Panc1 (cell line): ENCODE data around the gene OR6Y1. TPM values are rescaled to one million over a fixed set of nuclear protein-coding genes. Genes with fewer than 3 reads are reported as not detected.

ENCODE experiments used
- ATAC-seq: fragments of 200-7000 bp; cut with Tn5 transposase; 2 replicates; pipeline ENCODE4 v1.9.1; 2020; ENCODE audit warnings: mild to moderate bottlenecking, moderate library complexity
- Bru-seq: library from RNA; stranded (reverse); fragments of 400-500 nt; gene quantifications from one replicate; lab custom pipeline; 2021; lab: Mats Ljungman, UMichigan
- BruChase-seq, 2 experiments: library from RNA; stranded (reverse); fragments of 400-500 nt; gene quantifications; one replicate each; lab custom pipeline; 2021; lab: Mats Ljungman, UMichigan
- BruUV-seq: library from RNA; stranded (reverse); fragments of 400-500 nt; replicated peaks from 2 replicates; lab custom pipeline; 2021; lab: Mats Ljungman, UMichigan
- CTCF ChIA-PET: fragments of 300-600 bp; sonication (Branson Sonifier 250); formaldehyde crosslinking; loops from one replicate; lab custom pipeline; 2022; ENCODE audit warnings: antibody characterized with exemption; lab: Charles Lee
- POLR2A ChIA-PET: fragments of 300-600 bp; sonication (Branson Sonifier 250); formaldehyde crosslinking; loops from one replicate; lab custom pipeline; 2022; ENCODE audit warnings: antibody characterized with exemption; lab: Charles Lee
- DNase-seq: peaks from one replicate; pipeline ENCODE4 v3.0.0-alpha.2; 2010; ENCODE audit warnings: low read depth, low spot score
- H3K27ac ChIP-seq: 2 replicates; pipeline ENCODE4 v1.5.1; 2011; ENCODE audit warnings: mild to moderate bottlenecking, low read length, inconsistent platforms
- H3K27me3 ChIP-seq: fragments of 200-500 bp; sonication (Bioruptor generic); 2 replicates; pipeline ENCODE4 v1.6.0; 2014; ENCODE audit warnings: low read length, inconsistent platforms; ENCODE audit not compliant: control insufficient read depth, insufficient read depth
- H3K36me3 ChIP-seq: fragments of 200-500 bp; sonication (Bioruptor generic); 2 replicates; pipeline ENCODE4 v1.5.1; 2014; ENCODE audit warnings: inconsistent platforms, mild to moderate bottlenecking, low read length, moderate library complexity; ENCODE audit not compliant: control insufficient read depth, insufficient read depth
- H3K4me1 ChIP-seq: 2 replicates; pipeline ENCODE4 v1.5.1; 2011; ENCODE audit warnings: inconsistent platforms, mild to moderate bottlenecking, low read length, moderate library complexity; ENCODE audit not compliant: control insufficient read depth, insufficient read depth
- H3K4me3 ChIP-seq, 2 experiments: 2 replicates each; pipeline ENCODE4 v1.5.1; 2011 to 2012; ENCODE audit warnings: low read depth in 2 of 2, low read length in 2 of 2, mild to moderate bottlenecking in 2 of 2, inconsistent platforms in 1 of 2, moderate library complexity in 1 of 2
- H3K9me3 ChIP-seq: fragments of 200-500 bp; sonication (Bioruptor generic); 2 replicates; pipeline ENCODE4 v1.5.1; 2014; ENCODE audit warnings: low read depth, mild to moderate bottlenecking, inconsistent platforms, low read length, moderate library complexity; ENCODE audit not compliant: control insufficient read depth, insufficient read depth
- CTCF ChIP-seq: fragments of 450-650 bp; IDR thresholded peaks from 2 replicates; pipeline ENCODE4 v1.5.1; 2017; ENCODE audit warnings: mild to moderate bottlenecking
- POLR2AphosphoS5 ChIP-seq: IDR thresholded peaks from 2 replicates; pipeline ENCODE4 v1.6.1; 2012; ENCODE audit warnings: mild to moderate bottlenecking, low read depth, low read length, moderate library complexity
- REST ChIP-seq, 2 experiments: IDR thresholded peaks; 2 replicates each; pipeline ENCODE4 v1.6.1; 2011 to 2012; ENCODE audit warnings: low read depth in 2 of 2, control low read depth in 1 of 2, low read length in 1 of 2, mild to moderate bottlenecking in 1 of 2, moderate library complexity in 1 of 2; ENCODE audit not compliant: insufficient read depth in 1 of 2
- SIN3A ChIP-seq: IDR thresholded peaks from 2 replicates; pipeline ENCODE4 v1.6.1; 2012; ENCODE audit warnings: low read depth, mild to moderate bottlenecking, low read length, moderate library complexity, borderline replicate concordance; ENCODE audit not compliant: insufficient read depth
- TCF7L2 ChIP-seq: IDR thresholded peaks from 2 replicates; pipeline ENCODE4 v1.6.1; 2011; ENCODE audit warnings: mild to moderate bottlenecking, low read depth, low read length, inconsistent platforms
- in situ Hi-C: cut with HindIII; loops from 2 replicates; pipeline ENCODE4 v1.10.0; 2016; ENCODE audit warnings: low sequenced_read_pairs, low pct_unique_long_range_greater_than_20kb
- intact Hi-C: fragments of 100-400 bp; cut with micrococcal nuclease; formaldehyde crosslinking; loops from one replicate; pipeline ENCODE4 v1.10.0; 2022; ENCODE audit not compliant: unreplicated experiment
- long read RNA-seq: library from polyadenylated mRNA; unstranded; transcript quantifications from one replicate; pipeline ENCODE4 v2.0.0, GENCODE V29; 2021; ENCODE audit not compliant: unreplicated experiment
- polyA plus RNA-seq: library from polyadenylated mRNA; unstranded; fragments of >200 nt; gene quantifications from one replicate; pipeline ENCODE4 v1.2.1, GENCODE V29; 2012; ENCODE audit warnings: missing spikeins; ENCODE audit not compliant: insufficient read length
- total RNA-seq: library from RNA; stranded (reverse); gene quantifications from one replicate; pipeline ENCODE4 v1.2.1, GENCODE V29; 2021; ENCODE audit not compliant: unreplicated experiment

The OR6Y1 gene
- total RNA-seq: not detected
- not detected for polyA plus RNA-seq
- Bru-seq, nascent RNA: not detected
- BruChase-seq, experiment 1, labeled RNA remaining after a 2-hour chase: not detected
- BruChase-seq, experiment 2, labeled RNA remaining after a 6-hour chase: not detected
- long read RNA-seq: 0 reads

- CTCF ChIA-PET: no interaction called here
- TF ChIP-seq POLR2AphosphoS5 (no peak), TCF7L2 (no peak), REST (IDR thresholded peaks at IDR 0.05; ENCODE audit: insufficient read depth in 1 of 2, low read depth in 2 of 2, low read length in 1 of 2) (no peak), CTCF (no peak), SIN3A (no peak)
- H3K36me3 ChIP-seq: no peaks in the 10 kb centered on the region
- POLR2A ChIA-PET: no interaction called here
- no peak within 1 kb of the TSS for H3K4me3 ChIP-seq
- in situ Hi-C loops (no loop called here), intact Hi-C loops (no loop called here)
- H3K27me3 ChIP-seq: no peaks in the 10 kb centered on the region
- no TSS peak for BruUV-seq
- DNase-seq (no peak), ATAC-seq (no peak)
- H3K9me3 ChIP-seq: no peaks in the 10 kb centered on the region
- no peak within 1 kb of the TSS for H3K27ac ChIP-seq
- H3K4me1 ChIP-seq: no peaks in the 10 kb centered on the region
Observed at GRCh38 chr1:158554352-158554751, at the start of gene OR6Y1. Gene OR6Y1 (minus strand): TSS chr1:158554405. CDS start chr1:158548105, 6,300 bp downstream.

GRCh38 chr1:158600735-158601134, 46.5 kb upstream of the OR6Y1 start:
- BruUV-seq: no TSS peak
- H3K36me3 ChIP-seq: no peaks in the 10 kb centered on the region
- H3K4me1 ChIP-seq: no peaks in the 10 kb centered on the region
- no peak overlapping the region for H3K27ac ChIP-seq
- ChIA-PET CTCF (no interaction called here), POLR2A (no interaction called here)
- H3K9me3 ChIP-seq: no peaks in the 10 kb centered on the region
- intact Hi-C loops: no loop called here
- DNase-seq: no peak
- no peaks in the 10 kb centered on the region for H3K27me3 ChIP-seq
- TF ChIP-seq SIN3A (no peak), REST (IDR thresholded peaks at IDR 0.05; ENCODE audit: insufficient read depth in 1 of 2, low read depth in 2 of 2, low read length in 1 of 2) (no peak), TCF7L2 (no peak), POLR2AphosphoS5 (no peak), CTCF (no peak)
- no peak for ATAC-seq
- in situ Hi-C loops: no loop called here
- no peak overlapping the region for H3K4me3 ChIP-seq
